Gastrocnemius medialis (tissue), 4 donors: ENCODE results near the gene DCC. TPM values are rescaled to one million over a fixed set of nuclear protein-coding genes. Genes with fewer than 3 reads are reported as not detected.

Experiments used
- ATAC-seq, 2 donors: fragments of 150-250 bp; one replicate each; pipeline ENCODE4 v1.9.1; 2016
- DNase-seq, 2 donors: peaks; one replicate each; pipeline ENCODE4 v3.0.0-alpha.2; 2019
- H3K27ac ChIP-seq, 4 donors: fragments of 200-600 bp; sonication (generic); 1 replicate in 1 of 4; 2 replicates in 3 of 4; pipeline ENCODE4 v1.5.1; 2016 to 2018; ENCODE audit warnings: mild to moderate bottlenecking in 2 of 4, moderate library complexity in 1 of 4
- H3K27me3 ChIP-seq, 3 donors: fragments of 200-600 bp; sonication (generic) in 2 of 3; 1 replicate in 1 of 3; 2 replicates in 2 of 3; pipeline versions ENCODE4 v1.5.1 to v1.6.0; 2016 to 2019; ENCODE audit warnings: mild to moderate bottlenecking in 1 of 3, moderate library complexity in 1 of 3
- H3K36me3 ChIP-seq, 2 donors: fragments of 200-600 bp; sonication (generic) in 1 of 2; one replicate each; pipeline ENCODE4 v1.5.1; 2017 to 2018
- H3K4me1 ChIP-seq, 2 donors: fragments of 200-600 bp; sonication (generic) in 1 of 2; one replicate each; pipeline ENCODE4 v1.5.1; 2016 to 2017; ENCODE audit warnings: mild to moderate bottlenecking in 2 of 2
- H3K4me3 ChIP-seq, 4 donors: fragments of 200-600 bp; sonication (generic) in 3 of 4; 1 replicate in 1 of 4; 2 replicates in 3 of 4; pipeline ENCODE4 v1.5.1; 2016 to 2019; ENCODE audit warnings: mild to moderate bottlenecking in 2 of 4
- H3K9me3 ChIP-seq, 3 donors: fragments of 200-600 bp; sonication (generic) in 2 of 3; 1 replicate in 1 of 3; 2 replicates in 2 of 3; pipeline ENCODE4 v1.5.1; 2016 to 2019
- POLR2A ChIP-seq, 2 donors: fragments of 450-650 bp; IDR thresholded peaks; one replicate each; pipeline ENCODE4 v1.6.1; 2017; ENCODE audit warnings: antibody characterized with exemption in 2 of 2, mild to moderate bottlenecking in 2 of 2, moderate library complexity in 2 of 2
- in situ Hi-C, 4 donors: fragments of 200-750 bp; cut with MboI; loops; one replicate each; pipeline versions ENCODE4 v1.15.0 to v1.8.0; 2017; ENCODE audit warnings: low sequenced_read_pairs in 4 of 4
- intact Hi-C: fragments of 100-400 bp; cut with DNase I; formaldehyde crosslinking; loops from one replicate; pipeline ENCODE4 v1.15.1; 2023; ENCODE audit warnings: low total_unique reads
- total RNA-seq, 4 donors: library from RNA; depleted of rRNA; stranded (reverse); fragments of >200 nt; gene quantifications; one replicate each; pipeline versions ENCODE4 v1.1.0 to v1.2.3, GENCODE V29; 2016
- TF ChIP-seq, protein P1 (sequence below), 5 experiments: fragments of 450-650 bp in 3 of 5; fragments of 200-600 bp in 2 of 5; sonication (generic) in 2 of 5; IDR thresholded peaks in 4 of 5; conservative IDR thresholded peaks in 1 of 5; 1 replicate in 4 of 5; 2 replicates in 1 of 5; pipeline ENCODE4 v1.5.1; 2016 to 2019; ENCODE audit warnings: antibody characterized with exemption in 5 of 5, mild to moderate bottlenecking in 3 of 5, moderate library complexity in 3 of 5

Gene DCC
- total RNA-seq, 4 donors from 2014 or later = not detected

DNA sequence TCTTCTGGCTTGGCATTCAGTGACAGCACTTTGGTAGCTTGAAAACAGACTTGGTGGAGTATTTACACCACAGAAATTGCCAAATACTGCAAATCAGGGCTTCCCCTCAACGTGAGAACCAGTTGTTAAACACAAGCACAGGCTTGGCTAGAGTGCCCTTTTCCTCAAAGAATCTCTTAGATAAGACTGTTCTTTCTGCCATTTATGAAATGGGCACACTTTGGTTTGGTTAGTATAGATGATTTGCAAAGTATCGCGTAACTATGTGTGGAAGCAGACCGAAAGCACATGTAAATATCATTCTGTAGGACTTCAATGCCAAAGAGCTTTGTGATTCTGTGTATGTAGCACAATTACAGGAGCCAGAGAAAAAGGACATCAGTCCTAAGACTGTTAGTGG is 308.2 kb downstream of the DCC start:
- Histone ChIP-seq H3K9me3 (no peaks in the 10 kb centered on the region), H3K4me1 (no peaks in the 10 kb centered on the region), H3K4me3 (no peak overlapping the region), H3K36me3 (no peaks in the 10 kb centered on the region), H3K27me3 (no peaks in the 10 kb centered on the region), H3K27ac (no peak overlapping the region)
- DNase-seq = no peak
- intact Hi-C loops = no loop called here
- in situ Hi-C loops = no loop called here
- ATAC-seq = no peak
- TF ChIP-seq, protein P1, sequence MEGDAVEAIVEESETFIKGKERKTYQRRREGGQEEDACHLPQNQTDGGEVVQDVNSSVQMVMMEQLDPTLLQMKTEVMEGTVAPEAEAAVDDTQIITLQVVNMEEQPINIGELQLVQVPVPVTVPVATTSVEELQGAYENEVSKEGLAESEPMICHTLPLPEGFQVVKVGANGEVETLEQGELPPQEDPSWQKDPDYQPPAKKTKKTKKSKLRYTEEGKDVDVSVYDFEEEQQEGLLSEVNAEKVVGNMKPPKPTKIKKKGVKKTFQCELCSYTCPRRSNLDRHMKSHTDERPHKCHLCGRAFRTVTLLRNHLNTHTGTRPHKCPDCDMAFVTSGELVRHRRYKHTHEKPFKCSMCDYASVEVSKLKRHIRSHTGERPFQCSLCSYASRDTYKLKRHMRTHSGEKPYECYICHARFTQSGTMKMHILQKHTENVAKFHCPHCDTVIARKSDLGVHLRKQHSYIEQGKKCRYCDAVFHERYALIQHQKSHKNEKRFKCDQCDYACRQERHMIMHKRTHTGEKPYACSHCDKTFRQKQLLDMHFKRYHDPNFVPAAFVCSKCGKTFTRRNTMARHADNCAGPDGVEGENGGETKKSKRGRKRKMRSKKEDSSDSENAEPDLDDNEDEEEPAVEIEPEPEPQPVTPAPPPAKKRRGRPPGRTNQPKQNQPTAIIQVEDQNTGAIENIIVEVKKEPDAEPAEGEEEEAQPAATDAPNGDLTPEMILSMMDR (IDR thresholded peaks at IDR 0.05 in 4 of 5, conservative IDR thresholded peaks at IDR 0.05 in 1 of 5) = no peak
- no peak for TF ChIP-seq POLR2A (IDR thresholded peaks at IDR 0.05)

DNA sequence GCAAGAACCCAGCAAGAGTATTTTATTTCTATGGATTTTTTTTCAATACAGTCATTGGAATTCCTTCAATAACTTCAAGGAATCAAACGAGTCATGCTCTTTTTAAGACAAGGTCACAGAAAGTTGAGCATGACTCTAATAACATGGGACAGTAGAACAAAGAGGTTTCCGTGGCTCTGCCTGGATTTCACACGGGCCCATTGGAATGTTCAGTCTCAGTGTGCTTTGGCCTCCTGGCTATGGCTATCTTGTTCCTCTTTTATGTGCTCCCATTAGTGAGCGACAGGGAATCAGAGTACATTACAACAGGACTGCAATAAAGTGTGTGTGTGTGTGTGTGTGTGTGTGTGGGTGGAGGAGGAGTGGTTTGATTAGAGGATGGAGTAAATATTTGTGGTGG is 312.4 kb downstream of the DCC start:
- in situ Hi-C loops = no loop called here
- Histone ChIP-seq H3K4me3 (no peak overlapping the region), H3K36me3 (no peaks in the 10 kb centered on the region), H3K4me1 (no peaks in the 10 kb centered on the region), H3K27me3 (no peaks in the 10 kb centered on the region), H3K9me3 (no peaks in the 10 kb centered on the region), H3K27ac (no peak overlapping the region)
- ATAC-seq (no peak), DNase-seq (no peak)
- no peak for TF ChIP-seq POLR2A (IDR thresholded peaks at IDR 0.05)
- TF ChIP-seq, protein P1 (IDR thresholded peaks at IDR 0.05 in 4 of 5, conservative IDR thresholded peaks at IDR 0.05 in 1 of 5) = no peak
- intact Hi-C loops = no loop called here

DNA sequence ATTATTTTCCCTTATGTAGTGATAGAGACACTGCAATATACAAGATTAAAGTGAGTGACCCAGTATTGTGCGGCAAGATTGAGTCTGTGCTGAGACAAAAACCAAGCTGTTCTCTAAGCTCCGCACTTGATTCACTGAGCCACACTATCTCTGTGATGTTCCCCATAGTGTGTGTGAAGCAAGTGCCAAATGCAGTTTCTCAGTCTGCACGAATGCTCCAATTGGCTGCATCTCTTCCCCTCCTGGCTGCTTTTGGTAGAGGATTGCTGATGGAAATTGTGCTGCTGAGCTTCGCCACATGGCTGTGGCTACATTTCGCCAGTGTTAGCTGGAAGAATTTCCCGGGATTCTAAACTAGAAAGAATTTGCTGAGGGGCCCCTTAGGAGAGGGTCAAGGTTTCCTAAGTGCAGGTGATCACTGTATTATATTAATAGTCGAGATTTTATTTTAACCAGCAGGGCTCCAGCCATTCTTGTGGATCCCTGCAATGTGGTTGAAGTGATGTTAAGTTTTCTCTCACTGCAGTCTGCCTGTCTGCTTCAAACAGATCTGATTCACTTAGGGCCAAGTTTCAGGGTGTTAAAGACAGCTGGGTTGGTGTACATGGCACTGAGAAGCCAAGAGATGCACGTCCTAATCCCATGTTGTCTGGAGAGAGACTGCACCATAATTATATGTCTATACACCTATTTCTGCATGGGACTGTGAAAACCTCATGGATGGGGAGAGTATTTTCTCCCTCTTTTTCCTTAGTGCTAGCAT is 317.2 kb downstream of the DCC start:
- TF ChIP-seq, protein P1 (IDR thresholded peaks at IDR 0.05 in 4 of 5, conservative IDR thresholded peaks at IDR 0.05 in 1 of 5) = no peak
- TF ChIP-seq POLR2A (IDR thresholded peaks at IDR 0.05) = no peak
- Histone ChIP-seq H3K4me1 (no peaks in the 10 kb centered on the region), H3K4me3 (no peak overlapping the region), H3K36me3 (no peaks in the 10 kb centered on the region), H3K27me3 (no peaks in the 10 kb centered on the region), H3K27ac (no peak overlapping the region), H3K9me3 (no peaks in the 10 kb centered on the region)
- no peak for DNase-seq
- intact Hi-C loops = no loop called here
- in situ Hi-C loops = no loop called here
- ATAC-seq = no peak

DNA sequence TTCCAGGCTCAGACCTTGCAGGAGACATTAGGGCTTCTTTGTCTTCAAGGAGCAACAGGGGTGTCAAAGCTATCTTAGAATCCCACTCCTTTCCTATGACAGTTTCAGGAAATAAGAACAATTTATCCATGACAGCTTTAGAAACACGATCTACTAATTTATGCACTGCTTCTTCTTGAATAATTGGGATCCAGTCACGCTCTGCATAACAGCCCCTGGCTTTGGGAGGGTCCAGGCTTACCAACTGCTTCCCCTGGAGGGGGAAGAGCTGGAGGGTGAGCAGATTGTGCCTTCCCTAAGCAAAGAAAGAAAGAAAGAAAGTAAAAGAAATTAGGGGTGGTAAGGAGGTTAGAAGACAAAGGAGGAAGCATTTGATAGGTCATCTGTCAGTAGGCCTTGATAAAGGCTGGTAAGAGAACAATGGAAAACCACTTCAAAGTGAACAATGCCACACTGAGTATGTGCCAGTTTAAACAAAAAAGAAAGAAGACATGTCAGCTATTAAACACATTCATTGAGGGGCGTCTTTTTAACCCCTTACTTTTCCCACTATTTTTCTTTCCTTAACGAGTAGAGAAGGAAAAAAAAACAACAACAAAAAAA is 327.6 kb downstream of the DCC start:
- Histone ChIP-seq H3K9me3 (no peaks in the 10 kb centered on the region), H3K4me1 (no peaks in the 10 kb centered on the region), H3K27ac (no peak overlapping the region), H3K36me3 (no peaks in the 10 kb centered on the region), H3K4me3 (no peak overlapping the region), H3K27me3 (no peaks in the 10 kb centered on the region)
- intact Hi-C loops (no loop called here), in situ Hi-C loops (no loop called here)
- TF ChIP-seq, protein P1 (IDR thresholded peaks at IDR 0.05 in 4 of 5, conservative IDR thresholded peaks at IDR 0.05 in 1 of 5) = no peak
- TF ChIP-seq POLR2A (IDR thresholded peaks at IDR 0.05) = no peak
- no peak for ATAC-seq
- no peak for DNase-seq
